Subcutaneous adipose tissue (tissue), 4 donors: ENCODE measurements around the gene SCIN. TPM values are rescaled to one million over a fixed set of nuclear protein-coding genes. Genes with fewer than 3 reads are reported as not detected.

Experiments used
- total RNA-seq, 4 donors: library from RNA; depleted of rRNA; stranded (reverse); fragments of >200 nt; gene quantifications; one replicate each; pipeline ENCODE4 v1.1.0, GENCODE V29; 2016
- TF ChIP-seq, protein P1 (sequence below): fragments of 450-650 bp; IDR thresholded peaks from one replicate; pipeline ENCODE4 v1.5.1; 2016; ENCODE audit warnings: low read depth, mild to moderate bottlenecking, control low read depth, antibody characterized with exemption, moderate library complexity

Gene SCIN
- total RNA-seq, 4 donors from 2014 or later, result 0.94 to 11.9 (median 3.2) TPM

DNA sequence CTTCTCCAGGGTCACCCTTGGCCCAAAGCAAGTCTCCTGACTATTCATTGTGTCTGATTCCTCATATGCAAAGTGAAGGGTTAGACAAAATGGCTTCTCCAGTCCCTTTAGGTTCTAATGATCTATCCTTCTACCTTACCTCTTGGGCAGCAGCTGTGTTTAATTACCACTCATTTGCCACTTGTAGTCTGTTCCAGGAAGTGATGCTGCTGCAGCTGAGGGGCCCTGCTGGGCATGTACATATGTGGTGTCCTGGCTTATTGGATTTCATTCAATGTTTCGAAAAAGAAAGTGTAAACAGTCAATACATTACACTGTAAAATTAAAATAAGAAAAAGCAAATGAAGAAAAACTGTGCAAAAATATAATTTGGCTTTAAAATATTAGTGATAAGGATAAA lies 36.6 kb downstream of the SCIN start:
- TF ChIP-seq, protein P1, sequence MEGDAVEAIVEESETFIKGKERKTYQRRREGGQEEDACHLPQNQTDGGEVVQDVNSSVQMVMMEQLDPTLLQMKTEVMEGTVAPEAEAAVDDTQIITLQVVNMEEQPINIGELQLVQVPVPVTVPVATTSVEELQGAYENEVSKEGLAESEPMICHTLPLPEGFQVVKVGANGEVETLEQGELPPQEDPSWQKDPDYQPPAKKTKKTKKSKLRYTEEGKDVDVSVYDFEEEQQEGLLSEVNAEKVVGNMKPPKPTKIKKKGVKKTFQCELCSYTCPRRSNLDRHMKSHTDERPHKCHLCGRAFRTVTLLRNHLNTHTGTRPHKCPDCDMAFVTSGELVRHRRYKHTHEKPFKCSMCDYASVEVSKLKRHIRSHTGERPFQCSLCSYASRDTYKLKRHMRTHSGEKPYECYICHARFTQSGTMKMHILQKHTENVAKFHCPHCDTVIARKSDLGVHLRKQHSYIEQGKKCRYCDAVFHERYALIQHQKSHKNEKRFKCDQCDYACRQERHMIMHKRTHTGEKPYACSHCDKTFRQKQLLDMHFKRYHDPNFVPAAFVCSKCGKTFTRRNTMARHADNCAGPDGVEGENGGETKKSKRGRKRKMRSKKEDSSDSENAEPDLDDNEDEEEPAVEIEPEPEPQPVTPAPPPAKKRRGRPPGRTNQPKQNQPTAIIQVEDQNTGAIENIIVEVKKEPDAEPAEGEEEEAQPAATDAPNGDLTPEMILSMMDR, result no peak

DNA sequence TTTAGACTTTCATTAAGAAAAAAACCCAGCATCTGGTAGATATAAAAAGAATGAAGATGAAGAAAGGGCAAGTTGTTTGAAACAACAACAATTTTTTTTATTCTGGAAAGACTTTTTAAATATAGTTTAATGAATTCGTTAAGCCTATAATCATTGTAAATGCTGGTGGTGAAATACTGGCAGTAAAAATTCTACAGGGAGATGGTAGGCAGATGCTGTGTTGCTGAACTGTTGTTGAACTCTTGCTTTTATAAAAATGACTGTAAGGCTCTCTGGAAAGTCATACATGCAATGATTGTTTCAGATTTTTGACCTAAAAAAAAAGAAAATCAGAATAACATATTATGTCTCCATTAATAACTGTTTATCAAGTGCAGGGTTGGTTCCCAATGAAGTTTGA lies 39.0 kb downstream of the SCIN start:
- TF ChIP-seq, protein P1, result no peak

DNA sequence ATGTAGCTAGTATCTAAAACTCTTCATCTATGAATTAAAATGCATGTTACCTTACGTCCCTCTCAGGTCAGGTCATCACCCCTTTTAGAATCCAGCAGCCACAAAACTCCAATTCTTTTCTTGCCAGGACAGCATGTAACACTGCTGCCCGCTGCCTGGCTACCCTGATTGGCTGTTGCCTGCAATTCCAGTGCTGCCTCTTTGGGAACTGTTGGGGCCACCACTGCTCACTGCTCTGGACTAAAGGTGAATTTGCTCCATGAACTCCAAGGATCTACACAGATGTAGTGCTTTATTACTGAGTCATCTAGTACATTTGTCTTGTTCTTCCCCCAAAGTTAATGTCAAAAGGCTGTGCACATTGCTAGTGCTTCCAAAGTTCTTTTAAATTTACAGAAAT lies 40.4 kb downstream of the SCIN start:
- TF ChIP-seq, protein P1, result no peak

DNA sequence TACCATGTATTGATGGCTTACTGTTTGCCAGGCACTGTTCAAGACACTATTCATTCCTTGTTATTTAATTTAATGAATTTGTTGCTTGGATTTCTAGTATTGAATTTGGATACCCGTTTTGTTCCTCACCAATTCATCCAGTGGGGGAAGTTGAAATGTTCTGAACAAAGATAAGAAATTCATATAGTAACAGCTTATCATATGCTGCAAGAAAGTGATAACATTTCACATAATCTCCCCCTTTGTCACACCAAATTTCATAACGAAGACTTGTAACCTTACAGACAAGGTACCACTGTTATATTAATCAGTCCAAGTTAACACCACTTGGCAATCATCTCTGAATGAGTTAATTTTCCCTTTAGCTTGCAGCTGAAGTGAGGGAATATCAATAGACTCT lies 42.1 kb downstream of the SCIN start:
- TF ChIP-seq, protein P1, result no peak

DNA sequence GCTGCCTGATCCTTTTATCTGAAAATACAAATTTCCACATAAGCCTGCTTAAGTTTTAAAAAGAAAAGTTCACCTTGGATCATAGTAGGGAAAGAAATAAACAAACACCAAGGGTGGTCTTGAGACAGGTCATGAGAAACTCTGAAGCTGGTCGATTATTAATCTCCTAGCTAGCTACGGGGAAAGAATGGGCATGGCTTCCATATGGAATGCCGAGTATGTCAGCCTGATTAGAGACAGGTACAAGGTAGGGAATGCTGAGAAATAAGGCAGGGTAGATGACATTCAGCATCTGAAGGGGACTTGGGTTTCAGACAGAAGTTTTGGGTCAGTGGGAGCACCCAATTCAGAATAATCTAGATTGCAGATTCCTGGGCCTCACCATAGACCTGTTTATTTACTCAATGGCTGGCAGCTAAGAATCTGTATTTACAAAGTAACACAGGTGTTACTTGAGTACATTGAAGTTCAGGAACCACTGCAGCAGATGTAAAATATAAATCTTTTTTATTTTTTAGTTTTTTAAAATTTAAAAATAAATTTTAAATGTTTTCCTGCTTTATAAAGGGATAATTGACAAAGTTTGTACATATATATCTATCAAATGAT lies 49.0 kb downstream of the SCIN start:
- TF ChIP-seq, protein P1, result no peak

DNA sequence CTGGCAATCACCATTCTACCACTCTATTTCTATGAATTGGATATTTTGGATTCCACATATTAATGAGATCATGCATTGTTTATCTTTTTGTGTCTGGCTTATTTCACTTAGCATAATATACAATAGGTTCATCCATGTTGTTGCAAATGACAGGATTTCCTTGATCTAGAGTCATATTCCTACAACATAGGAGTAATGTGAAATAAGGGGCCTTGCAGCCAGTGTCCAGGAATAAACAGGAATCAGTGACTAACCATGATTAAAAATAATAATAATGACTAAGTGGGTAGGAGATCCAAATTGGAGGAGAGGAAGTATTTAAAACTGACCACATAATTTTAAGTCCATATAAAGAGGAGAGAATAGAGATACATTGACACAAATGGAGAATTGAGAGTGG lies 49.9 kb downstream of the SCIN start:
- TF ChIP-seq, protein P1, result no peak

DNA sequence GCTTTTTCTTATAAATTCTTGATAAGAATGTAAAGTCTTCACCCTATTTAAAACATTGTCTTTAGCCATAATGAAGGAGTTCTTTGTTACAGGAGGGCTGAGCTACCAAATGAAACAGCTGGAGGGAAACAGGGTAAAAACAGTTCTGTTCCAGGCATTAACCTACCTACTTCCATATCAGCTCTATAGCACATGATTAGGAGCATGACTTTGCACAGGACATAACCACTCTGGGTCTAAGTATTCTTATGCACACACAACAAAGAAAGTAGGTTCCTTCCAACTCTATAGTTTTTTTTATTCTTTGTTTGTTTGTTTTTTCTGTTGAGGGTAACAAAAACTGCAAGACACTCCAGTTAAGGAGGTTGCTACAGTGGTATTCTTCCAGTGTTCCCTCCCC lies 52.7 kb downstream of the SCIN start:
- TF ChIP-seq, protein P1, result no peak
